OCI-LY3 (cell line): ENCODE data around the gene PDS5B.

ENCODE experiments used
- CTCF ChIP-seq: fragments of 200-600, 300-600 bp; sonication (generic); IDR thresholded peaks from 2 replicates; pipeline ENCODE4 v1.5.1; 2014; ENCODE audit warnings: antibody characterized with exemption, low read length, low read depth
- EZH2phosphoT487 ChIP-seq: fragments of 200-600 bp; shearing (Covaris generic); IDR thresholded peaks from 2 replicates; pipeline ENCODE4 v1.6.1; 2018; ENCODE audit warnings: antibody characterized with exemption, mixed run types, low read depth

GRCh38 chr13:32745509-32745908, 159.3 kb downstream of the PDS5B start:
- no peak for TF ChIP-seq CTCF
- no peak for TF ChIP-seq EZH2phosphoT487
